Activated CD4-positive, alpha-beta T cell treated with anti-CD3 and anti-CD28 coated beads for 36 hours (primary cell): ENCODE results near the gene ZRANB1. TPM values are rescaled to one million over a fixed set of nuclear protein-coding genes. Genes with fewer than 3 reads are reported as not detected.

Experiments
- ATAC-seq: fragments of 200-7000 bp; cut with Tn5 transposase; one replicate; pipeline ENCODE4 v1.10.0; 2021; ENCODE audit warnings: mild to moderate bottlenecking, moderate library complexity
- CTCF ChIA-PET: fragments of 350-600 bp; sonication (Branson Sonifier 250); formaldehyde crosslinking; loops from one replicate; lab custom pipeline; 2021; ENCODE audit warnings: antibody characterized with exemption; lab: Charles Lee
- POLR2A ChIA-PET: fragments of 350-600 bp; sonication (Branson Sonifier 250); formaldehyde crosslinking; loops from one replicate; lab custom pipeline; 2021; ENCODE audit warnings: antibody characterized with exemption, inconsistent platforms; lab: Charles Lee
- DNase-seq: peaks from one replicate; pipeline ENCODE4 v3.0.0-alpha.2; 2020
- H3K27ac Mint-ChIP-seq: one replicate; pipeline ENCODE4 v1.8.0; 2021; ENCODE audit warnings: mixed read lengths
- H3K27me3 Mint-ChIP-seq: one replicate; pipeline ENCODE4 v1.8.0; 2021; ENCODE audit warnings: mixed read lengths
- H3K36me3 Mint-ChIP-seq: one replicate; pipeline ENCODE4 v1.8.0; 2021; ENCODE audit warnings: low read depth, mixed read lengths
- H3K4me1 Mint-ChIP-seq: one replicate; pipeline ENCODE4 v1.8.0; 2021; ENCODE audit warnings: mixed read lengths
- H3K4me3 Mint-ChIP-seq: one replicate; pipeline ENCODE4 v1.8.0; 2021; ENCODE audit warnings: mild to moderate bottlenecking, moderate library complexity, mixed read lengths
- H3K9me3 Mint-ChIP-seq: one replicate; pipeline ENCODE4 v1.8.0; 2021; ENCODE audit warnings: low read depth, mixed read lengths
- intact Hi-C, 2 experiments: fragments of 100-400 bp; cut with DNase I in 1 of 2; cut with micrococcal nuclease in 1 of 2; formaldehyde crosslinking; loops; one replicate each; pipeline versions ENCODE4 v1.14.2 to v1.15.1; 2022 to 2024; cut with DNase I, micrococcal nuclease
- total RNA-seq, 2 experiments: library from RNA; stranded (reverse); gene quantifications; one replicate each; pipeline ENCODE4 v1.2.3, GENCODE V29; 2021

ZRANB1 gene
- total RNA-seq, 2 experiments from 2014 or later, result 8.4 to 10.4 TPM

GRCh38 chr10:125025341-125025740 lies 83.4 kb downstream of the ZRANB1 start:
- intact Hi-C loops, result no loop called here
- DNase-seq, result no peak
- H3K27ac Mint-ChIP-seq, result no peak overlapping the region
- no peaks in the 10 kb centered on the region for H3K27me3 Mint-ChIP-seq
- H3K36me3 Mint-ChIP-seq, result no peaks in the 10 kb centered on the region
- no peaks in the 10 kb centered on the region for H3K4me1 Mint-ChIP-seq
- POLR2A ChIA-PET, result no interaction called here
- no peak overlapping the region for H3K4me3 Mint-ChIP-seq
- no peaks in the 10 kb centered on the region for H3K9me3 Mint-ChIP-seq
- ATAC-seq, result no peak
- CTCF ChIA-PET, result no interaction called here

- intact Hi-C loops, result no loop called here
- ChIA-PET CTCF (no interaction called here), POLR2A (no interaction called here)
- ATAC-seq (no peak), DNase-seq (no peak)
- Mint-ChIP-seq H3K4me3 (no peak overlapping the region), H3K27me3 (no peaks in the 10 kb centered on the region), H3K9me3 (no peaks in the 10 kb centered on the region), H3K4me1 (no peaks in the 10 kb centered on the region), H3K36me3 (no peaks in the 10 kb centered on the region), H3K27ac (no peak overlapping the region)
These were observed 84.4 kb downstream of the ZRANB1 start for GRCh38 chr10:125026036-125026931.

GRCh38 chr10:125026974-125027735 lies 85.2 kb downstream of the ZRANB1 start:
- Mint-ChIP-seq H3K4me3 (no peak overlapping the region), H3K36me3 (no peaks in the 10 kb centered on the region), H3K4me1 (no peaks in the 10 kb centered on the region), H3K9me3 (no peaks in the 10 kb centered on the region), H3K27ac (no peak overlapping the region), H3K27me3 (no peaks in the 10 kb centered on the region)
- ATAC-seq (no peak), DNase-seq (no peak)
- intact Hi-C loops, result no loop called here
- CTCF ChIA-PET, result no interaction called here
- POLR2A ChIA-PET, result no interaction called here

- Mint-ChIP-seq H3K9me3 (no peaks in the 10 kb centered on the region), H3K36me3 (no peaks in the 10 kb centered on the region), H3K4me1 (no peaks in the 10 kb centered on the region), H3K4me3 (no peak overlapping the region), H3K27ac (no peak overlapping the region), H3K27me3 (no peaks in the 10 kb centered on the region)
- POLR2A ChIA-PET, result interaction anchor here (0.7 kb wide), 1 partner anchor 14 kb away, joined by 4 read pairs; no protein-coding TSS in a partner anchor
- DNase-seq (no peak), ATAC-seq (no peak)
- CTCF ChIA-PET, result interaction anchor here (1.2 kb wide), 1 partner anchor 35 kb away, joined by 8 read pairs; no protein-coding TSS in a partner anchor
- intact Hi-C loops, result no loop called here
These were observed 86.2 kb downstream of the ZRANB1 start for GRCh38 chr10:125027871-125028869.

- ChIA-PET CTCF (interaction anchor here (0.6 kb wide), 1 partner anchor 159 kb away, joined by 3 read pairs; no protein-coding TSS in a partner anchor), POLR2A (interaction anchor here (0.6 kb wide), 1 partner anchor 393 kb away, joined by 3 read pairs; no protein-coding TSS in a partner anchor)
- DNase-seq (no peak), ATAC-seq (no peak)
- Mint-ChIP-seq H3K27ac (no peak overlapping the region), H3K4me1 (no peaks in the 10 kb centered on the region), H3K27me3 (no peaks in the 10 kb centered on the region), H3K36me3 (no peaks in the 10 kb centered on the region), H3K9me3 (no peaks in the 10 kb centered on the region), H3K4me3 (no peak overlapping the region)
- intact Hi-C loops, result no loop called here
These were observed 87.8 kb downstream of the ZRANB1 start for GRCh38 chr10:125029584-125030242.

GRCh38 chr10:125030567-125031197 lies 88.8 kb downstream of the ZRANB1 start:
- CTCF ChIA-PET, result no interaction called here
- ATAC-seq (no peak), DNase-seq (no peak)
- H3K4me1 Mint-ChIP-seq, result no peaks in the 10 kb centered on the region
- H3K36me3 Mint-ChIP-seq, result no peaks in the 10 kb centered on the region
- H3K27me3 Mint-ChIP-seq, result no peaks in the 10 kb centered on the region
- POLR2A ChIA-PET, result no interaction called here
- no peak overlapping the region for H3K27ac Mint-ChIP-seq
- no peaks in the 10 kb centered on the region for H3K9me3 Mint-ChIP-seq
- intact Hi-C loops, result no loop called here
- no peak overlapping the region for H3K4me3 Mint-ChIP-seq

GRCh38 chr10:125032474-125033020 lies 90.6 kb downstream of the ZRANB1 start:
- H3K9me3 Mint-ChIP-seq, result no peaks in the 10 kb centered on the region
- H3K27me3 Mint-ChIP-seq, result no peaks in the 10 kb centered on the region
- no peak overlapping the region for H3K4me3 Mint-ChIP-seq
- no peak for DNase-seq
- ATAC-seq, result no peak
- H3K36me3 Mint-ChIP-seq, result no peaks in the 10 kb centered on the region
- intact Hi-C loops, result no loop called here
- H3K4me1 Mint-ChIP-seq, result no peaks in the 10 kb centered on the region
- H3K27ac Mint-ChIP-seq, result no peak overlapping the region
- ChIA-PET CTCF (interaction anchor here (1.0 to 1.1 kb wide), 2 partner anchors 15 to 40 kb away, joined by 3 read pairs; no protein-coding TSS in a partner anchor), POLR2A (interaction anchor here (0.7 kb wide), 1 partner anchor 1642 kb away, joined by 4 read pairs; no protein-coding TSS in a partner anchor)

GRCh38 chr10:125033146-125033924 lies 91.4 kb downstream of the ZRANB1 start:
- no peaks in the 10 kb centered on the region for H3K36me3 Mint-ChIP-seq
- DNase-seq (no peak), ATAC-seq (no peak)
- H3K27me3 Mint-ChIP-seq, result no peaks in the 10 kb centered on the region
- POLR2A ChIA-PET, result interaction anchor here (0.7 kb wide), 1 partner anchor 1641 kb away, joined by 4 read pairs; no protein-coding TSS in a partner anchor
- H3K4me3 Mint-ChIP-seq, result no peak overlapping the region
- intact Hi-C loops, result no loop called here
- no peaks in the 10 kb centered on the region for H3K9me3 Mint-ChIP-seq
- no peaks in the 10 kb centered on the region for H3K4me1 Mint-ChIP-seq
- CTCF ChIA-PET, result interaction anchor here (1.0 to 1.7 kb wide), 2 partner anchors 14 to 41 kb away, joined by 3 to 5 read pairs; no protein-coding TSS in a partner anchor
- H3K27ac Mint-ChIP-seq, result no peak overlapping the region

GRCh38 chr10:125034675-125035074 lies 92.8 kb downstream of the ZRANB1 start:
- Mint-ChIP-seq H3K4me1 (no peaks in the 10 kb centered on the region), H3K27me3 (no peaks in the 10 kb centered on the region), H3K9me3 (no peaks in the 10 kb centered on the region), H3K4me3 (no peak overlapping the region), H3K27ac (no peak overlapping the region), H3K36me3 (no peaks in the 10 kb centered on the region)
- ATAC-seq (no peak), DNase-seq (no peak)
- intact Hi-C loops, result no loop called here
- ChIA-PET CTCF (interaction anchor here (0.6 to 1.7 kb wide), 2 partner anchors 13 to 601 kb away, joined by 3 to 5 read pairs; no protein-coding TSS in a partner anchor), POLR2A (no interaction called here)
